Activated CD4-positive, alpha-beta T cell treated with anti-CD3 and anti-CD28 coated beads for 36 hours (primary cell): ENCODE data around the gene RFK. TPM values are rescaled to one million over a fixed set of nuclear protein-coding genes. Genes with fewer than 3 reads are reported as not detected.
"Not testable (repeated sequence)": the region's sequence is repeated elsewhere in the genome, so short reads cannot be mapped to it uniquely, and the experiment has no call there.

Experiments used
- ATAC-seq: fragments of 200-7000 bp; cut with Tn5 transposase; one replicate; pipeline ENCODE4 v1.10.0; 2021; ENCODE audit warnings: mild to moderate bottlenecking, moderate library complexity
- CTCF ChIA-PET: fragments of 350-600 bp; sonication (Branson Sonifier 250); formaldehyde crosslinking; loops from one replicate; lab custom pipeline; 2021; ENCODE audit warnings: antibody characterized with exemption; lab: Charles Lee
- POLR2A ChIA-PET: fragments of 350-600 bp; sonication (Branson Sonifier 250); formaldehyde crosslinking; loops from one replicate; lab custom pipeline; 2021; ENCODE audit warnings: antibody characterized with exemption, inconsistent platforms; lab: Charles Lee
- DNase-seq: peaks from one replicate; pipeline ENCODE4 v3.0.0-alpha.2; 2020
- H3K27ac Mint-ChIP-seq: one replicate; pipeline ENCODE4 v1.8.0; 2021; ENCODE audit warnings: mixed read lengths
- H3K27me3 Mint-ChIP-seq: one replicate; pipeline ENCODE4 v1.8.0; 2021; ENCODE audit warnings: mixed read lengths
- H3K36me3 Mint-ChIP-seq: one replicate; pipeline ENCODE4 v1.8.0; 2021; ENCODE audit warnings: low read depth, mixed read lengths
- H3K4me1 Mint-ChIP-seq: one replicate; pipeline ENCODE4 v1.8.0; 2021; ENCODE audit warnings: mixed read lengths
- H3K4me3 Mint-ChIP-seq: one replicate; pipeline ENCODE4 v1.8.0; 2021; ENCODE audit warnings: mild to moderate bottlenecking, moderate library complexity, mixed read lengths
- H3K9me3 Mint-ChIP-seq: one replicate; pipeline ENCODE4 v1.8.0; 2021; ENCODE audit warnings: low read depth, mixed read lengths
- intact Hi-C, 2 experiments: fragments of 100-400 bp; cut with DNase I in 1 of 2; cut with micrococcal nuclease in 1 of 2; formaldehyde crosslinking; loops; one replicate each; pipeline versions ENCODE4 v1.14.2 to v1.15.1; 2022 to 2024; cut with DNase I, micrococcal nuclease
- total RNA-seq, 2 experiments: library from RNA; stranded (reverse); gene quantifications; one replicate each; pipeline ENCODE4 v1.2.3, GENCODE V29; 2021

The RFK gene
- total RNA-seq, 2 experiments from 2014 or later: 7.0 to 8.3 TPM

DNA sequence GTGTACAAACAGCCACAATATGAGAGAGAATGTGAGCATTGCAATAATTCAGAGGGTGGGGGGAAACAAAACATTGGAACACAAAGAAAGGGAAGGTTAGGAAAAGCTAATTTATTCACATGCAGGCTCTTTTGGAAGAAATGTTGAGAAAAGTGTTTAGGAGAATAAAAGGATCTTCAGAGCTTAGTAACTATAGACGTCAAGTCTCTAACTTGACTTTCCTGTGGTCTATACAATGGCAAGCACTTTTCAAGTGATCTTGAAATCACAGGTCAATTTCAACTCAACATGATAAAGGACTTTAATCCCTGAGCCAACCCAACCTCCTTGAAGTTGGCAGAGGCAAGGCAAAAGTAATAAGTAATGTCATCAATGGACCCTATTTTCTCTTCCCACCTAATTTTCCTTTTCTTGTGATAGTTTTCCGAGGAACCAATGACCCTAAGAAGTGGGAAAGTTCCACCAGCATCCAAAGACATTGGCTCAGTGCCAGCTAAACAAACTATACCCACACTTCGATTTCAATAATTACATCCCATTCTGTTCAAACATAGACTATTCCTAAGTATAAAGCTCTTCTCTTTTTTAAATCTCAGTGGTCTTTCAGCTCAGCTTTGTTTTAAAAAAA is 23.7 kb downstream of the RFK start:
- H3K36me3 Mint-ChIP-seq: no peaks in the 10 kb centered on the region
- no peak overlapping the region for H3K4me3 Mint-ChIP-seq
- intact Hi-C loops: no loop called here
- no peak overlapping the region for H3K27ac Mint-ChIP-seq
- DNase-seq (no peak), ATAC-seq (no peak)
- H3K9me3 Mint-ChIP-seq: no peaks in the 10 kb centered on the region
- ChIA-PET POLR2A (no interaction called here), CTCF (interaction anchor here (0.7 to 0.8 kb wide), 2 partner anchors 18 to 24 kb away, joined by 3 read pairs; partner anchors contain the start of gene RFK)
- H3K4me1 Mint-ChIP-seq: no peaks in the 10 kb centered on the region
- no peaks in the 10 kb centered on the region for H3K27me3 Mint-ChIP-seq

DNA sequence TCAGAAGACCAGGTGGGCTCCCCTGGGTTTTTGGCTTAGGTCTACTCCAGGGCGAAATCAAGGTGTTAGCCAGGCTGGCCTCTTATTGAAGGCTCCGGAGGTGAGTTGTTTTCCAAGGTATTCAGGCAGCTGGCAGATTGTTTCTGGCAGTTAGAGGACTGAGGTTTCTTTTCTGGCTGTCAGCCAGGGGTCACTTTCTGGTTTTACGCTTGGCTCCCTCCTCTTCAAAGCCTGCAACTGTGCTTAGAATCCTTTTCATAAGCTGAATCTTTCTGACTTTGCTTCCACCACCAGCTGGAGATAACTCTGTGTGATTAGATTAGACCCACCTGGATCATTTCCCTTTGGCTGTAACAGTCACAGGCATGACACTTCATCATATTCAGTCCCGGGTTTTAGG is 24.6 kb downstream of the RFK start:
- DNase-seq (no peak), ATAC-seq (no peak)
- no peaks in the 10 kb centered on the region for H3K36me3 Mint-ChIP-seq
- H3K4me1 Mint-ChIP-seq: no peaks in the 10 kb centered on the region
- no peak overlapping the region for H3K4me3 Mint-ChIP-seq
- CTCF ChIA-PET: interaction anchor here (0.8 to 0.9 kb wide), 2 partner anchors 23 to 25 kb away, joined by 3 read pairs; partner anchors contain the start of gene RFK
- POLR2A ChIA-PET: no interaction called here
- no peaks in the 10 kb centered on the region for H3K27me3 Mint-ChIP-seq
- no peaks in the 10 kb centered on the region for H3K9me3 Mint-ChIP-seq
- intact Hi-C loops: no loop called here
- H3K27ac Mint-ChIP-seq: no peak overlapping the region

GRCh38 chr9:76366275-76366674 is 28.0 kb downstream of the RFK start:
- POLR2A ChIA-PET: no interaction called here
- CTCF ChIA-PET: interaction anchor here (0.7 kb wide), 1 partner anchor 53 kb away, joined by 4 read pairs; no protein-coding TSS in a partner anchor
- no peaks in the 10 kb centered on the region for H3K36me3 Mint-ChIP-seq

GRCh38 chr9:76365028-76365427 is 29.2 kb downstream of the RFK start:
- ATAC-seq (no peak), DNase-seq (no peak)
- no peak overlapping the region for H3K27ac Mint-ChIP-seq
- H3K4me1 Mint-ChIP-seq: no peaks in the 10 kb centered on the region
- intact Hi-C loops: no loop called here
- no peaks in the 10 kb centered on the region for H3K36me3 Mint-ChIP-seq
- no peak overlapping the region for H3K4me3 Mint-ChIP-seq
- no peaks in the 10 kb centered on the region for H3K27me3 Mint-ChIP-seq
- ChIA-PET CTCF (no interaction called here), POLR2A (no interaction called here)
- H3K9me3 Mint-ChIP-seq: no peaks in the 10 kb centered on the region

More at GRCh38 chr9:76366275-76366674, 28.0 kb downstream of the RFK start:
- no peaks in the 10 kb centered on the region for H3K4me1 Mint-ChIP-seq
- no peaks in the 10 kb centered on the region for H3K27me3 Mint-ChIP-seq
- intact Hi-C loops: no loop called here
- H3K9me3 Mint-ChIP-seq: no peaks in the 10 kb centered on the region
- DNase-seq (no peak), ATAC-seq (no peak)
- H3K4me3 Mint-ChIP-seq: no peak overlapping the region
- no peak overlapping the region for H3K27ac Mint-ChIP-seq

- Mint-ChIP-seq H3K9me3 (no peaks in the 10 kb centered on the region), H3K4me3 (no peak overlapping the region), H3K27ac (no peak overlapping the region), H3K4me1 (no peaks in the 10 kb centered on the region), H3K36me3 (no peaks in the 10 kb centered on the region), H3K27me3 (no peaks in the 10 kb centered on the region)
- CTCF ChIA-PET: no interaction called here
- no peak for ATAC-seq
- no peak for DNase-seq
- intact Hi-C loops: no loop called here
- POLR2A ChIA-PET: no interaction called here
These were observed 31.2 kb downstream of the RFK start for GRCh38 chr9:76363032-76363395.

DNA sequence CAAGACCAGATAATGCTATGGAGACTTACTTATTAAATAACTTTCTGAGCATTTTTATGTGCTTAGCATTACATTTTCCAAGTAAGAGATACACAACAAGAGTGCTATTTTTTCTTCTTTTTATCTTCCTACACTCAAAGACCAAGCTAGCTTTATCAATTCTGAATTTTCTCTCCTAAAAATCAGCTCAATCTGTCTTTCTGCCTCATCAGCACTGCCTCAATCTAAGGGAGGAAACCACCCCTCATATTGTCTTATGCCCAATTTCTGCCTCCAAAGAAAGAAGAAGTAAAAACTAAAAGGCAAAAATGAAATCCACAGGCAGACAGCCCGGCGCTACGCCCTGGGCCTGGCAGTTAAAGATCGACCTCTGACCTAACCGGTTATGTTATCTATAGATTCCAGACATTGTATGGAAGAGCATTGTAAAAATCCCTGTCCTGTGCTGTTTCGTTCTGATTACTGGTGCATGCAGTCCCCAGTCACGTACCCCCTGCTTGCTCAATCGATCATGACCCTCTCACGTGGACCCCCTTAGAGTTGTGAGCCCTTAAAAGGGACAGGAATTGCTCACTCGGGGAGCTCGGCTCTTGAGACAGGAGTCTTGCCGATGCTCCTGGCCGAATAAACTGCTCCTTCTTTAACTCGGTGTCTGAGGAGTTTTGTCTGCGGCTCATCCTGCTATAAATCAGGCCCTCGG is 31.7 kb downstream of the RFK start:
- DNase-seq, H3K36me3 Mint-ChIP-seq, POLR2A ChIA-PET, H3K27me3 Mint-ChIP-seq, H3K9me3 Mint-ChIP-seq, H3K4me1 Mint-ChIP-seq, H3K4me3 Mint-ChIP-seq, ATAC-seq, intact Hi-C loops, H3K27ac Mint-ChIP-seq: not testable (repeated sequence)
- CTCF ChIA-PET: interaction anchor here (0.7 kb wide), 1 partner anchor 1404 kb away, joined by 3 read pairs; no protein-coding TSS in a partner anchor

GRCh38 chr9:76359766-76360165 is 34.5 kb downstream of the RFK start:
- intact Hi-C loops: no loop called here
- no peaks in the 10 kb centered on the region for H3K36me3 Mint-ChIP-seq

GRCh38 chr9:76359365-76359764 is 34.9 kb downstream of the RFK start:
- no peak overlapping the region for H3K27ac Mint-ChIP-seq
- H3K27me3 Mint-ChIP-seq: no peaks in the 10 kb centered on the region
- CTCF ChIA-PET: interaction anchor here (0.6 kb wide), 2 partner anchors 33 to 432 kb away, joined by 3 read pairs; no protein-coding TSS in a partner anchor
- POLR2A ChIA-PET: no interaction called here
- H3K4me1 Mint-ChIP-seq: no peaks in the 10 kb centered on the region
- H3K9me3 Mint-ChIP-seq: no peaks in the 10 kb centered on the region
- DNase-seq: no peak
- ATAC-seq: no peak
- intact Hi-C loops: no loop called here
- no peak overlapping the region for H3K4me3 Mint-ChIP-seq
- H3K36me3 Mint-ChIP-seq: no peaks in the 10 kb centered on the region

More at GRCh38 chr9:76359766-76360165, 34.5 kb downstream of the RFK start:
- H3K27me3 Mint-ChIP-seq: no peaks in the 10 kb centered on the region
- CTCF ChIA-PET: interaction anchor here (0.6 kb wide), 1 partner anchor 33 kb away, joined by 3 read pairs; no protein-coding TSS in a partner anchor
- H3K4me3 Mint-ChIP-seq: no peak overlapping the region
- no peaks in the 10 kb centered on the region for H3K4me1 Mint-ChIP-seq
- ATAC-seq (no peak), DNase-seq (no peak)
- H3K9me3 Mint-ChIP-seq: no peaks in the 10 kb centered on the region
- POLR2A ChIA-PET: no interaction called here
- no peak overlapping the region for H3K27ac Mint-ChIP-seq

DNA sequence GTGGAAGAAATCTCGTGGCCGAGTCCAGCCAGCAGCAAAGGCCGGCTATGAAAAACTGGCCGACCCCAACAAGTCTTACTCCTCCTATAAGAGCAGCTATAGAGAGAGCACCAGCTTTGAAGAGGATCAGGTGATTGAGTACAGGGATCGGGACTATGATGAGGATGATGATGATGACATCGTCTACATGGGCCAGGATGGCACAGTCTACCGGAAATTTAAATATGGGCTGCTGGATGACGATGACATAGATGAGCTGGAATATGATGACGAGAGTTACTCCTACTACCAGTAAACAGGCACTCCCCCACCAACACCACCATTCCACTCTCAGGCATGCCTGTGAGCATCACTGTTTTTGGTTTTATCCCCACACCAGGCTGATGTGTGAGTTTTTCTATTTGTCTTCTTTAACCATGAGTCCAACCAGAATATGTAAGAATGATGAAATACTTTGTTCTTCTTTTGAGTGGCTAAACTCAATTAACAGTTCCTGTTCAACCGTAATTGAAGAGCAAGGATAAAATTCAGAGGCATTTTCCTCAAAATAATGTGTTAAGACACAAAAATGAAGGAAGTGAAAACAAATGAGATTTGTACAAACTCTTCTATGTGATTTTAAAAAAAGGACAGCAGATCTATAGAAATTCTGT is 35.5 kb downstream of the RFK start:
- Mint-ChIP-seq H3K27ac (no peak overlapping the region), H3K36me3 (no peaks in the 10 kb centered on the region)

DNA sequence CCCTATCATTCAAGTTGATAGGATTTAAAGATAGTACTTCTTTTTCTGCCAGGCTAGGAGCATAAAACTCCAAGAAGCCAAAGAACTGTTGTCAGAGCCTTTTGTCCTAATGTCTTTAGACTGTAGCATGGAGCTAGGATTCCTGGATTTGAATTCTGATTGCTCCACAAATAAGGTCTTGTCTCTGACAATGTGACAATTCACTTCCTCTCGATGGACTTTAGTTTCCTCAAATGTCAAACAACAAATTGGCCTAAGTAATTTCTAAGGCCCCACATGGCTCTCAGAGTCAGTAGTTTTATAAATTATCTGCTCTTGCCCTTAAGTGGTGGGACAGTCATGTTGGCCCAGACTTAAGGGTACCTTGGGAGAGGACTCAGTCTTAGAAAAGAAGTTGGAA is 36.7 kb downstream of the RFK start:
- intact Hi-C loops: no loop called here
- H3K27ac Mint-ChIP-seq: no peak overlapping the region

More for the DNA sequence above, 35.5 kb downstream of the RFK start:
- no peaks in the 10 kb centered on the region for H3K9me3 Mint-ChIP-seq
- ChIA-PET CTCF (interaction anchor here (0.6 kb wide), 2 partner anchors 432 to 794 kb away, joined by 3 to 5 read pairs; no protein-coding TSS in a partner anchor), POLR2A (no interaction called here)
- DNase-seq (no peak), ATAC-seq (no peak)
- no peak overlapping the region for H3K4me3 Mint-ChIP-seq
- H3K27me3 Mint-ChIP-seq: no peaks in the 10 kb centered on the region
- H3K4me1 Mint-ChIP-seq: no peaks in the 10 kb centered on the region
- intact Hi-C loops: no loop called here

DNA sequence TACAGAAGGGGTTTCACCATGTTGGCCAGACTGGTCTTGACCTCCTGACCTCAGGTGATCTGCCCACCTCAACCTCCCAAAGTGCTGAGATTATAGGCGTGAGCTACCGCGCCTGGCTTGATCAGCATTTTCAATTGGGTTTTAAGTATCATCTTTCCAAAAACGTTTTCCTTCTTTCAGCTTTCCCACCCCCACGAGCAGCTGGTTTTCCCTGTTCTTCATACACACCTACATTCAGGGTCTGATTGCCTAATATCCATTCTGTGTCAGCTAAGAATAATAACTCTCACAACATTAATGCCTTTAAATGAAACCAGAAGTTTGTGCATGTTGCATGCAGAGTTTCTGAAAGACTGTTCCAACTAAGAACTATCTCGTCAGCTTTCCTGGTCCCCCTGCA is 38.3 kb downstream of the RFK start:
- no peak for DNase-seq
- ChIA-PET CTCF (no interaction called here), POLR2A (interaction anchor here (0.7 kb wide), 1 partner anchor 1115 kb away, joined by 8 read pairs; no protein-coding TSS in a partner anchor)
- H3K4me1 Mint-ChIP-seq: no peaks in the 10 kb centered on the region
- no peaks in the 10 kb centered on the region for H3K9me3 Mint-ChIP-seq
- no peak for ATAC-seq
- no peak overlapping the region for H3K4me3 Mint-ChIP-seq
- H3K36me3 Mint-ChIP-seq: no peaks in the 10 kb centered on the region
- no peaks in the 10 kb centered on the region for H3K27me3 Mint-ChIP-seq
- no peak overlapping the region for H3K27ac Mint-ChIP-seq
- intact Hi-C loops: no loop called here

More for the DNA sequence above, 36.7 kb downstream of the RFK start:
- Mint-ChIP-seq H3K9me3 (no peaks in the 10 kb centered on the region), H3K36me3 (no peaks in the 10 kb centered on the region), H3K4me3 (no peak overlapping the region), H3K27me3 (no peaks in the 10 kb centered on the region), H3K4me1 (no peaks in the 10 kb centered on the region)
- CTCF ChIA-PET: no interaction called here
- ATAC-seq: no peak
- DNase-seq: no peak
- POLR2A ChIA-PET: no interaction called here
